Stimulated activated CD4-positive, alpha-beta T cell treated with anti-CD3 and anti-CD28 coated beads, Interleukin-12 subunit alpha, Interleukin-12 subunit beta, amount 100 ng/mL, for 48 hours (primary cell): Measurements from ENCODE around the gene CRYBG2.
"Not testable (repeated sequence)": the region's sequence is repeated elsewhere in the genome, so short reads cannot be mapped to it uniquely, and the experiment has no call there.

Experiments used
- DNase-seq, 3 donors: peaks; one replicate each; pipeline ENCODE4 v3.0.0-alpha.2; 2020; ENCODE audit warnings: low read depth in 2 of 3, low spot score in 1 of 3

CRYBG2 gene

DNA sequence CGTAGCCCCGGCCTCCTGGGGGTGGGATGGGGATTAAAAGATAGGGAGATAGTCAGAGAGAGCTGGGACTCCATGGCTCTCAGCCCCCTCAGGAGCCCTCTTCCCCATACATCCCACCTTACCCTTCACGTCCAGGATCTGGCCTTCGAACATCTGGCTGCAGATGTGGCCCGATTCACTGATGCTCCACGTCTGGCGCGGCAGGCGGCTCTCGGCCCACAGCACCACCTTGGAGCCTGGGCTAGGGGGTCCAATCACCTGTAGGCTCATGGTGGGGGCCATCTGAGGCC is 31.9 kb downstream of the CRYBG2 start:
- no peak for DNase-seq

DNA sequence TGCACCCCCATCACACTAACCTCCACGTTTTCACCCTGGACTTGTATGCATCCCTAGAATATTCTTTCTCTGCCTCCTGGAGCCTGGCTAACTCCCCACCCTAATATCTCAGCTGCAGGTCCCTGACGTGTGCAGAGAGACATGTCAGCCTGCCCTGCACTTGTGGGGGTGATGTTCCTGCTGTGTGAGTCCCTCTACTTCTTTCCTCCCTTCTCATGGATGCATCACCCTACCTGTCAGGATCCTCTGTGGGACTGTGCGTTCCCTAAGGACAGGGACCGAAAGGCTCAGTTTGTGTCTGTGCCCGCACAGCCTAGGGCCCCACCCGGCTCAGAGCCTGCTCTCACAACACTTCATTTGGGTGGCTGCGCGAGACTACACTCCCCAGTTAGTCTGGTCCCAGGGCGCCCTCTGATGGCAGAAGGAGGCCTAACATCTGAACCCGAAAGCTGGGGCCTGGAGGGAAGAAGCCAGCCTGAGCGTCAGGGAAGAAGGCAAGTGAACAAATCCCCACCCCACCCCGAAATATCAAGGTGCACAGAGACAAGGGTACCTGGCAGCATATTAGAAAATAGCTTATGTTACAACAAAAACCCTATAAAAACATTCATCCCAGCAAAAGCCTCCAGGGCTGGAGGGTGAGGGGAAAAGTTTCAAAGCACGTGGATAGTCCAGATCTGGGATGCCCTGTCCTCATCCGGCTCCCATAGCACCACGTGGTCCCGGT is 32.5 kb downstream of the CRYBG2 start:
- DNase-seq, result peak; percentile 92 to 99 (median 93)

DNA sequence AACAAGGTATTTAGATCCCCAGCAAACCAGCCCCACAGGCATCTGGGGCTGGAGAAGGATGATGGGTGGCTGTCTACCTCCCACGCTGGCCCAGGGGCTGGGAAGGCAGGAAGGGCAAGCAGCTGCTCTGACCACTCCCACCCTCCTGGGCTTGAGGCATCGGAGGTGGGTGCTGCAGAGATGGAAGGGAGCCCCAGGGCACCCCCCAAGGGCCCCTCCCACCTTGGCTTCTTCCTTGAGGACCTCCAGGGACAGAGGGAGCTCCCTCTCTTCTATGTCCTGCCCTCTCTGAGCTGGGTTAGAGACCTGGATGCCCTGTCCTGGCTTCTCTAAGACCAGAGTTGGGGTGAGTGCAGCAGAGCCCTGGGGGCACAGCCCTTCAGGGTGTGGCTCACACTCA is 33.0 kb downstream of the CRYBG2 start:
- DNase-seq, result no peak

DNA sequence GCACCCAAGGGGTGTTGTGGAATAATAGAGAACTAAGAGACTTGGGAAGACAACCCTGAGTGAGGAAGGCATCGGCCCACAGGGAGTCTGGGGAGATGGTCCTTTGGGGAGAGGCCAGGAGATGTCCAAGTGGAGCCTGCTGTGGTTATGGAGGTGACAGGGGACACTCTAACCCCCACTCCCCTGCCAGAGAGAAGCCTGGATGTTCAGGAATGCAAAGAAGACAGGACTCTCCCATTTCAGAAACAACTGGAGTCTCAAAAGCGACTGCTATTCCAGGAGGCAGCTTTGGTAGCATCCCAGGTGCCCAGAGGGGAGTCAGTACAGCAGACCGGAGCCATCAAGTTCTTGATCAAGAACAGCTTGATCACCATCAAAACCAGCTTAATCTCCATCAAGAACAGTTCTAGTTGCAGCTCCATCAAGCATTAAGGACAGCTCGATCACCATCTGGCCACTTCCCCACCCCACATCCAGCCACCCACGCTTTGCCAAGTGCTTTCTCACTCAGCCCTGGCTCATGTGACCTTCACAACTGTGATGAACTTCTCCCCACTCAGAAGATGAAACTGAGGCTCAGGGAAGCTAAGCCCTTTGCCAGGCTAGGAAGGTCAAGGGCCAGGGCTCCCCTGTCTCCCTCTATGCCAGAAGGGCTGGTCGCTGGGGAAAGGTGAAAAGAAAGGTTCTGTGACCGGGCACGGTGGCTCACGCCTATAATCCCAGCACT is 35.4 kb downstream of the CRYBG2 start:
- peak in 1 of 3 donors; percentile 37 for DNase-seq

DNA sequence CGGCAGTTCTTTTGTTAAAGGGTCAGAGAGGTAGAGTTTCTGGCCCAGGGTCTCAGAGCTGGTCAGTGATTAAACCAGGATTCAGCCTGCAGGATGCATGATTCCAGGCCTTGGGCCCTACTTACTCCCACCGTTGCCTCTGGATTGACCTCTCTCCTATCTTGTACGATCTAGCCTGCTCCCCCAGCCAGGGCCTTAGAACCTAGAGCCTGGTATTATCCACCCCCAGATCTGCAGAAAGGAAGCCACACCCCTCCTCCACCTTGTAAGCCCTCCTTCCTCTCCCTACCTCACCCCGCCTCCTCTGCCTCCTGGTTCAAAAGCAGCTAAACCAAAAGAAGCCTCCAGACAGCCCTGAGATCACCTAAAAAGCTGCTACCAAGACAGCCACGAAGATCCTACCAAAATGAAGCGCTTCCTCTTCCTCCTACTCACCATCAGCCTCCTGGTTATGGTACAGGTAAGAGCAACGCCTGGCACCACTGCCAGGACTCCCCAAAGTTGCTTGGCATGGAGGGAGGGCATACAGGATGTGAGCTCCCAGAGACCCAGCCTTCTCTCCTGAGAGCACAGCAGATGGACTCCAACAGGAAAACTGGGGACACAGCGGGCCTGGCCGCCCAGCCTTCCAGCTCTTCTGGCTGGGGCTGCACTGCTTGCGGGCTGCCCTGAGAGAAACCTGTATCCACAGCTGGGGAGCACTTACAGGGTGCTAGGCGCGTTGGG is 36.2 kb downstream of the CRYBG2 start, which contains the start of gene CD52:
CD52 (plus strand) TSS at position 347 of the 726 bp plus-strand sequence; CDS start at position 407, 60 bp downstream.
- peak; percentile 47 to 69 (median 64) for DNase-seq

DNA sequence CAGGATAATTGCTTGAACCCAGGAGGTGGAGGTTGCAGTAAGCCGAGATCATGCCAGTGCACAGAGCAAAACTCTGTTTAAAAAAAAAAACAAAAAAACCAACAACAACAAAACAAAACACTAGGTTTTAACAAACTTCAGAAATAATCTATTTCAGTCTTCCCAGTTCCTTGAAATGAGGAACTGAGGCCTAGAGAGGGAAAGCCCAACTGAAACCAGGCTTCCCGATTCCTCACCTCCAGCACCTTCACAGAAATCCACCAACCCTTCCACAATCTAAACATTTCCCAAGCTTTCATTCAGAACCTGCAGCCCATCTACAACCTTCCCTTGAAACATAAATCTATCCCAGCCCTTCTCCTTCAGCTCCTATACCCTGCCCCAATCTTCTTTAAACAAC is 36.8 kb downstream of the CRYBG2 start:
- DNase-seq, result no peak

DNA sequence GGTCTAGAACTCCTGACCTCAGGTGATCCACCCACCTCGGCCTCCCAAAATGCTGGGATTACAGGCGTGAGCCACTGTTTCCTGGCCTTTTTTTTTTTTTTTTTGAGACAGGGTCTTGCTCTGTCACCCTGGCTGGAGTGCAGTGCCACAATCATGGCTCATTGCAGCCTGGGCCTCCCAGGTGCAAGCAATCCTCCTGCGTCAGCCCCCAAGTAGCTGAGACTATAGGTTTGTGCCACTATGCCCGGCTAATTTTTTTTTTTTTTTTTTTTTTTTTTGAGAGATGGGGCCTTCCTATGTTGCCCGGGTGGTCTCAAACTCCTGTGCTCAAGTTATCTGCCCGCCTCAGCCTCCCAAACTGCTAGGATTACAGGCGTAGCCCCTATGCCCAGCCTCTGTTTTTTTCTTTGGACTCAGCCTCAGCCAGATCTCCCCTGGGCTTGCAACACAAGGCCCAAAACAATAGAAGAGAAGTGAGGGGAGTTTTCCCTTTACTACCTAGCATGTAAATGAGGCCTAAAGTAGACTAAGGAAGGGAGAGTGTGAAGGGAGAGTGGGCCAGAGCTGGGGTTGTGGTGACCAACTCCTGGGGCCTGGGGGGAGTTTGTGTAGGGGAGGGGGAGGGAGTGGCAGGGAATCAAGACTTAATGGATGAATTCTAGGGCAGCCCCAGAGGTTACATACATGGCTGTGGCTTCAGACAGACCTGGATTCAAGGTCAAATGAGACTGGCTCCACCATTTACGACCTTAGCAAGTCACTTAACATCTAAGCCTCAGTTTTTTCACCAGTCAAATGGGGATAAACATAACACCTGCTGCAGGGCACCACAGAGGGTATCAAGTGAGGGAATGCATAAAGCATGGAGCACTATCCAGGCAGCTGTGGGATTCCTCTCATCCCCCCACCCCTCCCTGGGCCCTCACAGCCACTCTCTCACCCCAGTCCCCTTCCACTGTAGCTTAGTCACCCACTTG is 37.8 kb downstream of the CRYBG2 start:
- DNase-seq, result no peak

DNA sequence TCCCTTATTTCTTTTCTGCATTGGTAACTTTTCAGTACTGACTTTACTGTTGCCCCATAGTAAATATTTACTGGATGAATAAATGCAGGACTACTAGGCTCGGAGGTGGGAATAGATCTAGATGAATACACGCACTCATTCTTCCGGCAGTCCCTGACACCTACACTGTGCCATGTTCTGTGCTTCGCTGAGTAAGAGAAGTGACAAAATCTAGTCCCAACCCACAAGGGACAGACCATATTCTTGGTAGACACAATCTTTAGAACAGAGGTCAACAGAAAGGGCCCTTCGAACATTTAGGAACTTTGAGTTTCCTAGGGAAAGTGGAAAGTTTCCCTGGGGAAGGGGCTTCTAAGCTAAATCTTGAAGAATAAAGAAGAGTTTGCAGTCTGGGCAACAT is 39.4 kb downstream of the CRYBG2 start:
- no peak for DNase-seq

DNA sequence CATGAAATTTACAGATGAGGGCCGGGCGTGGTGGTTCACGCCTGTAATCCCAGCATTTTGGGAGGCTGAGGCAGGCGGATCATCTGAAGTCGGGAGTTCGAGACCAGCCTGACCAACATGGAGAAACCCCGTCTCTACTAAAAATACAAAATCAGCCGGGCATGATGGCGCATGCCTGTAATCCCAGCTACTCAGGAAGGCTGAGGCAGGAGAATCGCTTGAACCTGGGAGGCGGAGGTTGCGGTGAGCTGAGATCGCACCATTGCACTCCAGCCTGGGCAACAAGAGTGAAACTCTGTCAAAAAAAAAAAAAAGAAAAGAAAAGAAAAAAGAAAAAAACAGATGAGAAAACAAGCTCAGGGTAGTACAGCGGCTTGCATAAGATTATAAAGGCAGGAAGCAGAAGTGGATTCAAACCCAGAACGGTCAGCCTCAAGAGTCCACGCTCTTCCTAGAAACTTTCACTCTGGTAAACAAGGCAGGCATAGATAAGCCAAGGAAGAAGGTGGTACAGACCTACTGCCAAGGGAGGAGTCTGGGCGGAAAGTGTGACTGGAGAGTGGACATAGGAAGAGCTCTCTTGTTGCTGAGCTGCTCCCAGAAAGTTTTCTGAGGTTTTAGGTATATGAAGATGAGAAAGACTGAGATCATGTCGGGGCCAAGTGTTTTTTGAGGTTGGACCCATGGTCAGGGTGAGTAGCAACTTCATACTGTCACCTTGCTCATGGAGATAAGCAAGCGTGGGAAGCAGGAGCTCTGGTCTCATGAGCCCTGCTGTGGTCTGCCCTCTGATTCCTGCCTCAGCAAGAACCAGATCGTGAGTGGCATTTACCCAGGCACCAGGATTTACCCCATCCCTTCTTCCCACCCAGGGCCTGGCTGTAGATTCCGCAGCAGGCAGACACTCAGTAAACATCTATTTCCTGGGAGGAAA is 45.7 kb downstream of the CRYBG2 start:
- DNase-seq, result not testable (repeated sequence)

DNA sequence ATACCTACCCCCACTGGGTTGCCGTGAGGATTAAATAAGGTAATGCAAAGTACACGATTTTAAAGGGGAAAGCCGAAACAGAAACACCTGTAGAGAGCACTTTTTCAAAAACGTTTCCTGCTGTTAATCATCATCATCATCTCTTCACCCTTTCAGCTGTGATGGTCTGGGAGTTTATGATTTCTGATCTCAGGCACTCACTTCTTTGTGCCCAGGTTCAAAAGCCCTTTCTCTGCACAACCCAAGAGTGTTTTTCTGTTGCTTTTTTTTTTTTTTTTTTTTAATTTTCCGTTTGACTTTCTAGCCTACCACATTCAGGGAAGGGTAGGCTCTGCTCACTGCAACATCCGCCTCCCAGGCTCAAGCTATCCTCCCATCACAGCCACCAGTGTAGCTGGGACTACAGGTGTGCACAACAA is 46.6 kb downstream of the CRYBG2 start:
- no peak for DNase-seq

DNA sequence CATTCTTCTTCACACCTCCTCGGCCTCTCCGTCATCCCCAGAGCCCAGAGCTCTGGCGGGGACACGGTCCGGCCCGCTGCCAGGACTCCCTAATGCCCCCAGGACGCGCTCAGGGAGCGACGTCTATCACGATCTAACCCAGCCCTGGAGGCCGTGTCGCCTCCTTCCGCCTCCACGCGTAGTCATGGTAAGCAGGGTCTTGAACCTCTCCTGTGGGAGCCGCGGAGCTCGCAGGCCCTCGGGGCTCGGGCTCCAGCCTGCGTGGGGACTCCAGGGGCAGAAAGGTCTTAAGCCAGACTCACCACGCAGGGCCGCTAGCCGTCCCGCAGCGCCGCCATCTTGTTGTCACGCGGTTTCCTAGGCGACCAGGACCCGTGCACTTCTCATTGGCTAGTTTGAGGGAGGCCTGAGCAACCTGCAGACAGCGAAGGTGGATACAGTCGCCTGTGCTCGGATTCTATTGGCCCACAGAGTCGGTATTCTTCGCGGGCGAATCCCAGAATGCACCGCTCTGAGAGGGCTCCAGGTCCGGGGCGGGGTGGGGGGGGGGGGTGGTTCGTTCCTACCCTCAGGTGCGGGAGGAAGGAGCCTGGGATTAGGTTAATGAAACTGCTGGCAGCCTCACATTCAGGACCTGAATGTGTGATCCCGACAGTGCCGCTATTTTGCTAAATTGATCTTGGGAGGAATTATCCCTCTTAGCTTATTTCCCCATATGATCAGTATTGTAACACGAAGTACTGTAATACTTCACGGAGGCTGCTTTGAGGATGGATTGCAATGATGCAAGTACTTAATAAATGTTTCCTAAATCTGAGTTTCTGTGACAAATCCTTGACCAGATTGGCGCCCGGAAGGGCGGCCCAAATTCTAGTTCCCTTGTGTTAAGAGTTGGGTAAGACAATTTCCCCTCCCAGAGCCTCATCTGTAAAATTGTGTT is 47.4 kb downstream of the CRYBG2 start, which contains the start of gene UBXN11:
UBXN11 (minus strand) TSS at position 347 of the 940 bp plus-strand sequence. CDS start 3,753 bp downstream, outside the sequence.
- DNase-seq, result peak; percentile 89 to 91 (median 90)

DNA sequence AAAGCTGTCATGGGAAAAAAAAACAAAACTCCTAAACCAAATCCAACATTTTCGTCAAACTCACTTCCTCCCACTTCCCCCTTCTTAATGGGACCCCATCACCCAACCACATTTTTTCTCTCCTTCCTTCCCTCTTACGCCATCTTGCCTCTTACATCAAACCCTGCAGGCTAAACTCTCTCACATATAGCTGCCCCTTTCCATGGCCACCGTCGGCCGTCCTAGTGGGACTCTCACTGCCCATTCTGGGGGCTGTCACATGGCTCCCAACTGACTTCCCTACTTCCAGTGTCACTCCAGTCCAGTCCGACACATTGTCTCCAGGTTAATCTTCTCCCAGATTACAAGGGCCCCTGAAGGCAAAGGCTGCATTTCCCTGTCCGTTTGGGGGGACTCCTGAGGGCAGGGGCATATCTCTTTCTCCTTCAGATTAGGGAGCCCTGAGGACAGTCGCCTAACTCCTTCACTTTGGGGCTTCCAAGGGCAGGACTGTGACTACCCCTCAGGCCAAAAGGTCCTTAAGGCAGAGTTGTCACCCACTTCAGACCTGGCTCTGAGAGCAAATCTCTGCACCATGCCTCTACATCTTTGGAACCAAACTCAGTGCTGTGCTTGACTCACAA is 48.2 kb downstream of the CRYBG2 start:
- DNase-seq, result no peak

DNA sequence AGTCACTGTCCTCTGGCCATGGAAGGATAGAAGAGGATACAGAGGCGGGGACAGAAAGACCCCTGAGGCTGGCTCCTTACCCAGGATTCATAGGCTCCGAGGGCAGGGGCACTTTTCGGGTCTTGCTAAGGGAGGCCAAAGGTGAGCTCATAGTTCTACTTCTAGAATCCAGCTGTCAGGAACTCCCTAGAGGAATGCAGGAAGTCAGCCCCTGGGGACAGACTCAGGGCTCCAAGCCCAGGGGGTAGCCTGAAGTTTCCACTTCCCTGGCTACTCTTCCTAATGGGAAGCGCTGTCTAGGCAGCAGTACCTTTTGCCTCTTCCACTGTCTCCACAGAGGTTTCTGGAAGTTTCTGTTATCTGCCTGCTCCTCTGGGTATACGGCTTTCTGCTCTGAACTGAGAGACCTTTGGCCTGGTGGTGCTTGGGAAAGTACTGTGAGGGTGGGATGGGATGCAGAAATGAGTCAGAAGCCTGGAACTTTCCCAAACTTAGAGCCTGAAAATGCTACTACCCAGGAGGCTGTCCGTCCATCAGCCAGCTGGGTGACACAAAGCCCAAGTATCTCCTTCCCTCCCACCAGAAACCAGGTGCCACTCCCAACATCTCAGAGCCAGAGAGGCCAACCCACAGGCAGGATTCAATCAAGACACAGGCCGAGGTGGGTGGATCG is 51.1 kb downstream of the CRYBG2 start:
- no peak for DNase-seq

DNA sequence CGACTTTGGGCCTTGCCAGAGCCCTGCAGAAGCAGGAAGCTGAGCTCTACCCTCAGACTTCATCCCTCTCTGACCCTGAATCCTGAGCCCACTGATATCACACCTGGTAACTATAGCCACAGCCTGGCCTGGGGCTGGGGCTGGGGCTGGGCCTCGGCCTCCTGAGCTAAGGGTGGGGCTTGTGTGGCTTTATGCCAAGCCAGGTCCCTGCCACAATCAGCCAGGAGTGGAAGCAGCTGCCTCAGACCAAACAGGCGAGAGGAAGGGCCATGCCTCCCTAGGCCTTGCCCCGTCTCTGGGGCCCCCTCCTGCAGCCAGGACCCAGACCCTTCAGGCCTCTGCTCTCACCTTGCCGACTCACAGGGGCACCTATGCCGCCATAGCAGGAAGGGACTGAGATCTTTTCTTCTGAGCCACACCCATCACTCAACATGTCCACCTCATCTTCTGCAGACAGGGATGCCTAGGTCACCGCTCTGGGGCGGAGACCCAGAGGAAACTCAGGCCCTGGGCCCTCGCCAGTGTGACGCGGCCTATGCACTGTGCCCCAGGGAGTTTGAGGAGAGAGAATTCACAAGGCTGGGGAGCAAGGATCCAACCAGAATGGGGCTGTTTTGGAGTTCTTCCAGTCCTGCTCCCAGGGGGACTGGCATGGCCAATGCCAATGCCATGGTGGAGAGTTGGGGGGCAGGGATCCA is 53.2 kb downstream of the CRYBG2 start:
- no peak for DNase-seq

DNA sequence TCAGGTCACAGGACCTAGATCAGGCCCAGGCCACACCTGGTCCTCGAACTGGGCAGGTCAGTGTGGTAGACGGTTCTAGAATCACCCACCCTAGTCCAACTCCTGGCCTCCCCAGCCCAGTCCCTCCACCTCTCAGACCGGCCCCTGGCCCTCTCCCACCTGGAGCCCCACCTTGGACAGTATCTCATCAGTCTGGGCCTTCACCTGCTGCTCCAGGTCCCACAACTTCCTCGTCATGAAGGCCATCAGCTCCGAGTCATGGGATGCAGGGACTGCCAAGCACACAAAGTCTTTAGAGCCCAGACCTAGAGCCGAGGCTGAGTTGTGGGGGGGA is 56.2 kb downstream of the CRYBG2 start:
- no peak for DNase-seq

DNA sequence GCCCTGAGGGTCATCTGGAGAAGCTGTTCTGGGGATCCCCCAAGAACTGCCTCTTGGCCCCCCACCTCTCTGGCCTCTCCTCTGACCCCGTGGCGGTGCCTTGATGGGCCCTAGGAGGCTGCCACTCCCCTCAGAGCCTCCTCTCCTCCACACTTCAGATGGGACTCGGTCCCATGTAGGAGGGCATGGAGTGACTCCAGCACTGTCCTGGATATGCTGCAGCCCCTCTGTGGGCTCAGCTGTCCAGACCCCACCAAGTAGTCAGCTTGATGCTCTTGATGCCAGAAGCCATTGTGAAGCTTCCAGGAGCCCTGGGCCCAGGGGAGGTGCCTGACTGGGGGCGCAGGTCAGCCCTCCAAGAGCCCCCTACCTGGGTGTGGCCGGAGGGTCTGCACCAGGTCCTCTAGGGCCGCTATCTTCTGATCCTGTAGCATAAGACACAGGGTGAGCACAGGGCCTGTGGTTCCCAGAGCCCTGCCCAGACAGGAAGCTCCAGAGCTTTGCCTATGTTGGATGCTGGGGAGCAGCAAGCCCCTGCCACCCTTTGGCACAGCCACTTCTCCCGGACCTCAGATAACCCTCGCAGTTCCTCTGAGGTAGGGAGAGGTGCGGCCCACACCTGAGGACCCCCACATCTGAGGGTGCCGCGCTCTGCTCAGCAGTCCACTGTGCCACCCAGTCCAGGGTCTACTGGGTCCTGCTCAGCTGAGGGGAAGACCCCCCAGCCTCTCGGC is 56.7 kb downstream of the CRYBG2 start:
- no peak for DNase-seq
